H1 (cell line): Measurements from ENCODE around the gene EED. TPM values are rescaled to one million over a fixed set of nuclear protein-coding genes. Genes with fewer than 3 reads are reported as not detected.

Source experiments
- CTCF ChIA-PET: fragments of 300-600 bp; sonication (Branson Sonifier 250); formaldehyde crosslinking; loops from one replicate; lab custom pipeline; 2021; ENCODE audit not compliant: partially characterized antibody; lab: Charles Lee
- POLR2A ChIA-PET: fragments of 300-600 bp; sonication (Branson Sonifier 250); formaldehyde crosslinking; loops from one replicate; lab custom pipeline; 2021; ENCODE audit warnings: inconsistent platforms; ENCODE audit not compliant: partially characterized antibody; lab: Charles Lee
- DNase-seq, 2 experiments: peaks; one replicate each; pipeline versions ENCODE4 v3.0.0 to v3.0.0-alpha.2; 2010 to 2022; ENCODE audit warnings: low spot score in 2 of 2, low read depth in 1 of 2, mixed read lengths in 1 of 2
- FAIRE-seq: peaks from 2 replicates; lab custom pipeline; 2011; peaks lifted over from hg19 to GRCh38; lab: Jason Lieb, UNC
- H2AFZ ChIP-seq: 2 replicates; pipeline ENCODE4 v1.8.1; 2012; ENCODE audit warnings: low read length, inconsistent platforms
- H2AK5ac ChIP-seq: 2 replicates; pipeline ENCODE4 v1.6.1; 2013; ENCODE audit warnings: low read depth, low read length
- H2BK120ac ChIP-seq: replicated peaks from 2 replicates; pipeline ENCODE3; 2013; ENCODE audit warnings: low read depth, low read length, inconsistent platforms
- H2BK12ac ChIP-seq: 2 replicates; pipeline ENCODE4 v1.6.1; 2013; ENCODE audit warnings: low read depth, low read length
- H2BK15ac ChIP-seq: 2 replicates; pipeline ENCODE4 v1.6.1; 2013; ENCODE audit warnings: low read length
- H2BK20ac ChIP-seq: 2 replicates; pipeline ENCODE4 v1.6.1; 2013; ENCODE audit warnings: low read length
- H2BK5ac ChIP-seq: 2 replicates; pipeline ENCODE4 v1.6.1; 2013; ENCODE audit warnings: low read depth, low read length
- H3K14ac ChIP-seq: 2 replicates; pipeline ENCODE4 v1.6.1; 2013; ENCODE audit warnings: inconsistent platforms; ENCODE audit not compliant: insufficient read length
- H3K18ac ChIP-seq: 2 replicates; pipeline ENCODE4 v1.6.1; 2013; ENCODE audit warnings: low read length; ENCODE audit errors: extremely low read depth
- H3K23ac ChIP-seq: 2 replicates; pipeline ENCODE4 v1.6.1; 2013; ENCODE audit warnings: inconsistent platforms; ENCODE audit not compliant: insufficient read length
- H3K23me2 ChIP-seq: 2 replicates; pipeline ENCODE4 v1.6.1; 2013; ENCODE audit warnings: low read depth, low read length
- H3K27ac ChIP-seq: 2 replicates; pipeline ENCODE4 v1.6.1; 2011; ENCODE audit warnings: low read depth, low read length, inconsistent platforms
- H3K27me3 ChIP-seq, 4 experiments: replicated peaks in 1 of 4; 1 replicate in 1 of 4; 2 replicates in 3 of 4; pipeline versions ENCODE4 v1.6.1 to v1.8.1; 2011 to 2013; ENCODE audit warnings: low read length in 3 of 4, mild to moderate bottlenecking in 3 of 4, inconsistent platforms in 2 of 4, mixed read lengths in 2 of 4, moderate library complexity in 1 of 4; ENCODE audit not compliant: control insufficient read depth in 3 of 4, insufficient read depth in 3 of 4; ENCODE audit errors: extremely low read depth in 1 of 4
- H3K36me3 ChIP-seq, 4 experiments: 2 replicates each; pipeline versions ENCODE4 v1.6.1 to v1.8.1; 2011 to 2013; ENCODE audit warnings: mild to moderate bottlenecking in 4 of 4, low read length in 3 of 4, moderate library complexity in 2 of 4, control low read depth in 1 of 4, inconsistent platforms in 1 of 4; ENCODE audit not compliant: insufficient read depth in 4 of 4, control insufficient read depth in 2 of 4
- H3K4ac ChIP-seq: replicated peaks from 2 replicates; pipeline ENCODE3; 2013; ENCODE audit warnings: low read length, low read depth, mixed read lengths, inconsistent platforms; ENCODE audit not compliant: insufficient read length
- H3K4me1 ChIP-seq, 4 experiments: replicated peaks in 1 of 4; 1 replicate in 1 of 4; 2 replicates in 3 of 4; pipeline versions ENCODE4 v1.6.1 to v1.8.1; 2011 to 2013; ENCODE audit warnings: low read length in 3 of 4, inconsistent platforms in 2 of 4, mixed read lengths in 1 of 4; ENCODE audit not compliant: insufficient read depth in 4 of 4, control insufficient read depth in 3 of 4
- H3K4me2 ChIP-seq, 2 experiments: 2 replicates each; pipeline versions ENCODE4 v1.6.1 to v1.8.1; 2011 to 2013; ENCODE audit warnings: low read depth in 2 of 2, low read length in 2 of 2, control low read depth in 1 of 2, inconsistent platforms in 1 of 2, mild to moderate bottlenecking in 1 of 2; ENCODE audit not compliant: insufficient read depth in 1 of 2
- H3K4me3 ChIP-seq, 4 experiments: fragments of 200-600, 300-600 bp in 1 of 4; sonication (generic), shearing (Covaris generic), sonication (Bioruptor Twin) in 1 of 4; 2 replicates each; pipeline versions ENCODE4 v1.5.1 to v1.8.1; 2011 to 2016; ENCODE audit warnings: low read length in 4 of 4, low read depth in 3 of 4, control low read depth in 2 of 4, inconsistent platforms in 2 of 4, mild to moderate bottlenecking in 2 of 4, mixed read lengths in 1 of 4, moderate library complexity in 1 of 4; ENCODE audit not compliant: insufficient read depth in 2 of 4; ENCODE audit errors: extremely low read depth in 1 of 4
- H3K56ac ChIP-seq: replicated peaks from 2 replicates; pipeline ENCODE3; 2013; ENCODE audit warnings: low read depth, mild to moderate bottlenecking, mixed read lengths, low read length, inconsistent platforms; ENCODE audit not compliant: insufficient read length
- H3K79me1 ChIP-seq: 2 replicates; pipeline ENCODE4 v1.6.1; 2013; ENCODE audit warnings: low read depth, low read length, control low read depth
- H3K79me2 ChIP-seq, 2 experiments: 2 replicates each; pipeline versions ENCODE4 v1.6.1 to v1.8.1; 2012 to 2013; ENCODE audit warnings: low read length in 2 of 2, mild to moderate bottlenecking in 2 of 2, inconsistent platforms in 1 of 2; ENCODE audit not compliant: insufficient read depth in 2 of 2, control insufficient read depth in 1 of 2
- H3K9ac ChIP-seq, 4 experiments: replicated peaks in 1 of 4; 1 replicate in 1 of 4; 2 replicates in 3 of 4; pipeline versions ENCODE4 v1.6.1 to v1.8.1; 2011 to 2013; ENCODE audit warnings: low read depth in 3 of 4, low read length in 3 of 4, control low read depth in 2 of 4, mild to moderate bottlenecking in 2 of 4, moderate library complexity in 2 of 4, inconsistent platforms in 1 of 4; ENCODE audit errors: extremely low read depth in 1 of 4
- H3K9me3 ChIP-seq, 2 experiments: 2 replicates each; pipeline versions ENCODE4 v1.6.1 to v1.8.1; 2012 to 2013; ENCODE audit warnings: mild to moderate bottlenecking in 2 of 2, moderate library complexity in 2 of 2, control low read depth in 1 of 2, inconsistent platforms in 1 of 2, low read depth in 1 of 2, low read length in 1 of 2, mixed read lengths in 1 of 2; ENCODE audit not compliant: insufficient read depth in 2 of 2
- H4K20me1 ChIP-seq, 2 experiments: replicated peaks in 1 of 2; 2 replicates each; pipeline versions ENCODE3 to v1.8.1; 2011 to 2013; ENCODE audit warnings: inconsistent platforms in 2 of 2, low read length in 2 of 2, mild to moderate bottlenecking in 1 of 2; ENCODE audit not compliant: insufficient read depth in 2 of 2, control insufficient read depth in 1 of 2
- H4K5ac ChIP-seq: 2 replicates; pipeline ENCODE4 v1.6.1; 2013; ENCODE audit warnings: low read length, low read depth, mixed read lengths, inconsistent platforms; ENCODE audit not compliant: insufficient read length
- H4K8ac ChIP-seq: 2 replicates; pipeline ENCODE4 v1.8.0; 2013; ENCODE audit warnings: mild to moderate bottlenecking, moderate library complexity, low read length, inconsistent platforms; ENCODE audit not compliant: insufficient read depth; ENCODE audit errors: extremely low read depth
- H4K91ac ChIP-seq: replicated peaks from 2 replicates; pipeline ENCODE3; 2013; ENCODE audit warnings: low read length, mixed read lengths, inconsistent platforms; ENCODE audit not compliant: insufficient read length
- E2F6 ChIP-seq: IDR thresholded peaks from 2 replicates; pipeline ENCODE4 v1.6.1; 2012; ENCODE audit warnings: inconsistent platforms
- WGBS, 2 experiments: shearing (Covaris generic) in 1 of 2; methylation state at CpG; one replicate each; pipeline versions ENCODE4 v1.1.6 to v1.1.7; 2013 to 2015; ENCODE audit warnings: low lambda C conversion rate in 2 of 2, mixed read lengths in 2 of 2, inconsistent platforms in 1 of 2, low coverage in 1 of 2, missing lambda C conversion rate in 1 of 2; ENCODE audit not compliant: insufficient replicate concordance in 2 of 2, insufficient coverage in 1 of 2, insufficient read length in 1 of 2; ENCODE audit errors: extremely low coverage in 1 of 2, missing lambda C conversion rate in 1 of 2; 5-methylcytosine and 5-hydroxymethylcytosine counted together
- polyA plus RNA-seq, 7 experiments: library from polyadenylated mRNA; depleted of rRNA in 3 of 7; stranded (reverse) in 5 of 7; unstranded in 2 of 7; fragments of >200 nt in 5 of 7; fragments of 200-250 nt in 2 of 7; gene quantifications; 1 replicate in 5 of 7; 2 replicates in 1 of 7; 4 replicates in 1 of 7; pipeline versions ENCODE4 v1.2.1 to v1.2.3, GENCODE V29; 2011 to 2013; ENCODE audit warnings: missing spikeins in 2 of 7, mixed read lengths in 2 of 7
- total RNA-seq: library from RNA; stranded (reverse); fragmentation: NEBNext Ultra II Directional; extraction: Animal tissue kit (Norgen Biotek cat#: 25700); gene quantifications from 2 replicates; pipeline ENCODE4 v1.2.1, GENCODE V29; 2021

Gene EED
- total and polyA plus RNA-seq, 2 of the 8 experiments (the other 6 are each of a cell fraction or from before 2014, with no cell fraction given): 12.6 to 26.9 TPM

GRCh38 chr11:86251345-86251744 is 6.8 kb downstream of the EED start:
- Histone ChIP-seq H3K4ac (no peak overlapping the region), H3K4me2 (no peak overlapping the region), H4K8ac (no peak overlapping the region)
- no peak for FAIRE-seq
- no peak for TF ChIP-seq E2F6
- TF ChIP-seq, all 59 proteins: peak for 0
- H4K91ac ChIP-seq: no peak overlapping the region
- H2BK12ac ChIP-seq: no peak overlapping the region
- H3K56ac ChIP-seq: no peak overlapping the region
- no peaks in the 10 kb centered on the region for H3K27me3 ChIP-seq
- no peak overlapping the region for H2BK120ac ChIP-seq
- H2BK20ac ChIP-seq: no peak overlapping the region
- WGBS, 2 experiments: 87% methylated on average over 2 of the region's 2 CpGs; no CpG with 5 or more reads in 1 of the 2 experiments
- no peaks in the 10 kb centered on the region for H3K9me3 ChIP-seq
- H2BK5ac ChIP-seq: no peak overlapping the region
- peaks cover 0 to 7% (median 0%) of the 10 kb centered on the region in 4 experiments; a peak in 1 of 8 replicates for H3K36me3 ChIP-seq
- H3K4me1 ChIP-seq: peaks cover 0 to 7% (median 5%) of the 10 kb centered on the region in 4 experiments; a peak in 5 of 7 replicates
- no peaks in the 10 kb centered on the region for H3K23me2 ChIP-seq
- no peak overlapping the region for H2AFZ ChIP-seq
- no peak overlapping the region for H3K14ac ChIP-seq
- no peak overlapping the region for H3K23ac ChIP-seq
- H3K18ac ChIP-seq: no peak overlapping the region
- no peak overlapping the region for H3K9ac ChIP-seq
- DNase-seq: no peak
- no peak overlapping the region for H3K4me3 ChIP-seq
- no peaks in the 10 kb centered on the region; the same call in 1 of the 2 replicates for H3K79me1 ChIP-seq
- POLR2A ChIA-PET: no interaction called here
- no peak overlapping the region for H3K27ac ChIP-seq
- CTCF ChIA-PET: interaction anchor here (0.9 to 1.2 kb wide), 3 partner anchors 30 to 39 kb away, joined by 3 to 4 read pairs (median 3); no protein-coding TSS in a partner anchor
- H3K79me2 ChIP-seq: peaks cover 0 to 80% of the 10 kb centered on the region in 2 experiments; a peak in 3 of 4 replicates
- H4K20me1 ChIP-seq: peaks cover 0 to 1% of the 10 kb centered on the region in 2 experiments
- H4K5ac ChIP-seq: no peak overlapping the region
- no peak overlapping the region for H2BK15ac ChIP-seq
- no peak overlapping the region for H2AK5ac ChIP-seq
